GM23248 (cell line): Measurements from ENCODE around the gene JARID2. TPM values are rescaled to one million over a fixed set of nuclear protein-coding genes. Genes with fewer than 3 reads are reported as not detected.

Experiments used
- DNase-seq: peaks from one replicate; pipeline ENCODE4 v3.0.0-alpha.2; 2015
- H2AFZ ChIP-seq: fragments of 200-600 bp; sonication (generic); 2 replicates; pipeline ENCODE4 v1.6.1; 2016; ENCODE audit warnings: antibody characterized with exemption
- H3F3A ChIP-seq: fragments of 200-600 bp; sonication (generic); 2 replicates; pipeline ENCODE4 v1.6.1; 2016; ENCODE audit warnings: mild to moderate bottlenecking, antibody characterized with exemption, mixed run types; ENCODE audit not compliant: insufficient read depth
- H3K27ac ChIP-seq: fragments of 200-600 bp; sonication (generic); 2 replicates; pipeline ENCODE4 v1.5.1; 2016; ENCODE audit warnings: mild to moderate bottlenecking
- H3K27me3 ChIP-seq: fragments of 200-600 bp; sonication (generic); replicated peaks from 2 replicates; pipeline ENCODE4 v1.6.1; 2016; ENCODE audit warnings: mild to moderate bottlenecking; ENCODE audit not compliant: insufficient read depth
- H3K36me3 ChIP-seq: fragments of 200-600 bp; sonication (generic); 2 replicates; pipeline ENCODE4 v1.6.1; 2016; ENCODE audit warnings: low read depth, mild to moderate bottlenecking
- H3K4me1 ChIP-seq: fragments of 200-600 bp; sonication (generic); 2 replicates; pipeline ENCODE4 v1.6.1; 2016; ENCODE audit warnings: mild to moderate bottlenecking; ENCODE audit not compliant: insufficient read depth
- H3K4me2 ChIP-seq: fragments of 200-600 bp; sonication (generic); one replicate; pipeline ENCODE4 v1.6.1; 2016; ENCODE audit warnings: mild to moderate bottlenecking; ENCODE audit not compliant: unreplicated experiment
- H3K4me3 ChIP-seq: fragments of 200-600 bp; sonication (generic); 2 replicates; pipeline ENCODE4 v1.5.1; 2016; ENCODE audit warnings: mild to moderate bottlenecking
- H3K79me2 ChIP-seq: fragments of 200-600 bp; sonication (generic); 2 replicates; pipeline ENCODE4 v1.6.1; 2016; ENCODE audit warnings: mild to moderate bottlenecking; ENCODE audit not compliant: insufficient read depth
- H3K9ac ChIP-seq: fragments of 200-600 bp; sonication (generic); 2 replicates; pipeline ENCODE4 v1.6.1; 2016; ENCODE audit warnings: mild to moderate bottlenecking
- H3K9me2 ChIP-seq: fragments of 200-600 bp; sonication (generic); 2 replicates; pipeline ENCODE4 v1.6.1; 2016; ENCODE audit warnings: mixed run types, mild to moderate bottlenecking, moderate library complexity; ENCODE audit not compliant: insufficient read depth
- H3K9me3 ChIP-seq: fragments of 200-600 bp; sonication (generic); one replicate; pipeline ENCODE4 v1.6.1; 2017; ENCODE audit warnings: low read depth
- H4K20me1 ChIP-seq: fragments of 200-600 bp; sonication (generic); 2 replicates; pipeline ENCODE4 v1.6.0; 2016; ENCODE audit not compliant: insufficient read depth
- EZH2 ChIP-seq: fragments of 200-600 bp; sonication (generic); IDR thresholded peaks from 2 replicates; pipeline ENCODE4 v1.6.1; 2018; ENCODE audit warnings: antibody characterized with exemption, mild to moderate bottlenecking; ENCODE audit not compliant: insufficient read depth, poor library complexity, severe bottlenecking
- EZH2phosphoT487 ChIP-seq: fragments of 200-600 bp; sonication (generic); IDR thresholded peaks from 2 replicates; pipeline ENCODE4 v1.6.1; 2018; ENCODE audit warnings: antibody characterized with exemption, moderate library complexity, mild to moderate bottlenecking, low read depth; ENCODE audit not compliant: insufficient read depth
- WGBS, 2 experiments: methylation state at CpG; one replicate each; pipeline ENCODE4 v1.1.6; 2015 to 2017; ENCODE audit warnings: low lambda C conversion rate in 2 of 2, low coverage in 1 of 2; ENCODE audit errors: missing lambda C conversion rate in 2 of 2; 5-methylcytosine and 5-hydroxymethylcytosine counted together
- in situ Hi-C: fragments of 300-500 bp; cut with MboI; formaldehyde crosslinking; loops from 2 replicates; pipeline ENCODE4 v1.15.0; 2020
- polyA plus RNA-seq: library from polyadenylated mRNA; unstranded; fragments of >200 nt; fragmentation: Nextera tagmentation; extraction: Ambion mirVana; gene quantifications from 2 replicates; pipeline ENCODE4 v1.2.1, GENCODE V29; 2016
- total RNA-seq: library from RNA; depleted of rRNA; stranded (reverse); fragments of >200 nt; shearing (Covaris generic); gene quantifications from 2 replicates; pipeline ENCODE4 v1.2.3, GENCODE V29; 2014

Gene JARID2
- total and polyA plus RNA-seq, 2 experiments from 2014 or later = 3.9 to 9.3 TPM

GRCh38 chr6:15500078-15500740 is 254.3 kb downstream of the JARID2 start:
- Histone ChIP-seq H3K4me2 (no peak overlapping the region), H3K4me1 (peaks cover 9% of the 10 kb centered on the region), H3K27ac (no peak overlapping the region), H4K20me1 (no peaks in the 10 kb centered on the region), H3K9ac (no peak overlapping the region), H3K36me3 (peaks cover 9% of the 10 kb centered on the region; the same call in 1 of the 2 replicates), H3K9me3 (no peaks in the 10 kb centered on the region), H3F3A (peaks cover under 1% of the 10 kb centered on the region), H3K79me2 (peaks cover 25% of the 10 kb centered on the region), H3K27me3 (no peaks in the 10 kb centered on the region), H3K4me3 (no peak overlapping the region), H2AFZ (no peak overlapping the region), H3K9me2 (no peaks in the 10 kb centered on the region)
- WGBS, 2 experiments = 97 to 99% methylated on average over 15 to 16 of the region's 16 CpGs
- TF ChIP-seq EZH2phosphoT487 (no peak), EZH2 (no peak)
- DNase-seq = no peak
- in situ Hi-C loops = no loop called here

- H3K4me2 ChIP-seq = no peak overlapping the region
Observed at GRCh38 chr6:15500901-15501825, 255.3 kb downstream of the JARID2 start.

DNA sequence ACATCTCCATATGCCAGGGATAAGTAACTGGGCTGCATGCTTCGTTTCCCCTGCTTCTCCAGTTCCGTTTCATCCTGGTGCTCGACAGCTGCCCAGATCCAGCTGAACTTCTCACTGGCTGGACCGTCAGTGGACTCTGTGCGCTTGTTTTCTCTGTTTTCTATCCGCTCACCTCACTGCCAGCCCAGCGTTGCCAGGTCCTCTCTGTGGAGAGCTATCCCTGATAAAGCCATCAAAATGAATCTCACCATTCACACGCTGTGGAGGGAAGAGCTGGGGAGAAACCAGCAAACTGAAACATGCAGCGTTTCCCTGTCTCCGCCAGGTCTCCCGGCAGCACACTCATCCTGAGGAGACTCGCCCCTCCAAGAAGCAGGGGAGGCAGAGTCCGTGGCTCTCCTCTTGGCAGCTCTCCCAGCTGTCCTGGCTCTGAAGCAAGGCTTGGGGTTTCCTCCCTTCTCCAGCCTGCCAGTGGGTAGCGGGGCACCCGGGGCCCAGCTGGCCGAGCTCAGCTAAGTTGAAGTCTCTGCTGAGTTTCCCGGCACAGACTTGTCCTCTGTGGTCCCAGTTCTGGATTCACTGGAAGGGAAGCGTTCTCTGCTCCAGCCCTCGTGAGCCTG is 256.1 kb downstream of the JARID2 start:
- no peak overlapping the region for H3K4me2 ChIP-seq

More at GRCh38 chr6:15500901-15501825, 255.3 kb downstream of the JARID2 start:
- Histone ChIP-seq H3K4me3 (no peak overlapping the region), H4K20me1 (peaks cover 5% of the 10 kb centered on the region; the same call in 1 of the 2 replicates), H2AFZ (no peak overlapping the region), H3K27me3 (no peaks in the 10 kb centered on the region), H3K9me2 (no peaks in the 10 kb centered on the region), H3K9ac (no peak overlapping the region), H3K36me3 (peaks cover 7% of the 10 kb centered on the region; the same call in 1 of the 2 replicates), H3K79me2 (peaks cover 22% of the 10 kb centered on the region), H3K4me1 (peaks cover 15% of the 10 kb centered on the region), H3K9me3 (no peaks in the 10 kb centered on the region), H3F3A (peaks cover 10% of the 10 kb centered on the region), H3K27ac (no peak overlapping the region)
- DNase-seq = no peak
- 94 to 96% methylated on average over 37 to 38 of the region's 38 CpGs for WGBS, 2 experiments
- in situ Hi-C loops = no loop called here
- no peak for TF ChIP-seq EZH2
- no peak for TF ChIP-seq EZH2phosphoT487

More for the DNA sequence above, 256.1 kb downstream of the JARID2 start:
- Histone ChIP-seq H3K9me2 (no peaks in the 10 kb centered on the region), H3K9ac (no peak overlapping the region), H3F3A (peaks cover 12% of the 10 kb centered on the region), H3K4me1 (peaks cover 15% of the 10 kb centered on the region), H3K79me2 (peaks cover 28% of the 10 kb centered on the region), H2AFZ (no peak overlapping the region), H3K36me3 (peaks cover 6% of the 10 kb centered on the region; the same call in 1 of the 2 replicates), H3K4me3 (no peak overlapping the region), H3K9me3 (no peaks in the 10 kb centered on the region), H3K27ac (no peak overlapping the region), H4K20me1 (peaks cover 10% of the 10 kb centered on the region; the same call in 1 of the 2 replicates), H3K27me3 (no peaks in the 10 kb centered on the region)
- in situ Hi-C loops = no loop called here
- WGBS, 2 experiments = 67 to 71% methylated on average over 19 of the region's 19 CpGs
- TF ChIP-seq EZH2 (no peak), EZH2phosphoT487 (no peak)
- DNase-seq = peak; percentile 69
